ENCODE data around the gene CARD14. TPM values are rescaled to one million over a fixed set of nuclear protein-coding genes. Genes with fewer than 3 reads are reported as not detected.
A peak's percentile ranks its signal among the peaks of the same experiment; 100 is the strongest.

CARD14 gene
- total RNA-seq, 1 donor from 2014 or later, result not detected

GRCh38 chr17:80220054-80220735 lies 50.4 kb downstream of the CARD14 start, which contains the start of the genes SGSH and SLC26A11:
TSS of gene SGSH (minus strand) at chr17:80220333. CDS start at chr17:80220313, 20 bp downstream.
TSS of gene SLC26A11 (plus strand) at chr17:80220427. CDS start at chr17:80221561, 1,134 bp downstream.
- H3K27me3 Mint-ChIP-seq, result no peaks in the 10 kb centered on the region
- TF ChIP-seq CTCF (IDR thresholded peaks at IDR 0.05), result no peak
- DNase-seq (peak; percentile 63), ATAC-seq (ENCODE audit: low read depth) (peak; percentile 51)
- POLR2A ChIA-PET, result interaction anchor here (0.7 to 1.7 kb wide), 4 partner anchors 31 to 1004 kb away, joined by 3 to 5 read pairs (median 3); partner anchors contain the start of gene RNF213
- H3K9me3 Mint-ChIP-seq, result no peaks in the 10 kb centered on the region
- H3K36me3 Mint-ChIP-seq (ENCODE audit: low read depth), result peaks cover 23% of the 10 kb centered on the region
- CTCF ChIA-PET, result interaction anchor here (0.7 to 2.8 kb wide), 2 partner anchors 24 to 33 kb away, joined by 3 to 10 read pairs; no protein-coding TSS in a partner anchor
- peaks cover 20% of the 10 kb centered on the region for H3K4me1 Mint-ChIP-seq
- intact Hi-C loops (cut with micrococcal nuclease), result no loop called here
- peak within 1 kb of the TSS; percentile 92 for H3K27ac Mint-ChIP-seq
- peak within 1 kb of the TSS; percentile 90 for H3K4me3 Mint-ChIP-seq

- DNase-seq, result no peak
Observed at GRCh38 chr17:80220736-80221215, 50.9 kb downstream of the CARD14 start.

GRCh38 chr17:80221351-80222105 lies 51.7 kb downstream of the CARD14 start:
- intact Hi-C loops (cut with micrococcal nuclease), result no loop called here
- DNase-seq (no peak), ATAC-seq (ENCODE audit: low read depth) (no peak)
- ChIA-PET POLR2A (no interaction called here), CTCF (no interaction called here)
- Mint-ChIP-seq H3K4me1 (peaks cover 20% of the 10 kb centered on the region), H3K36me3 (ENCODE audit: low read depth) (peaks cover 14% of the 10 kb centered on the region), H3K27ac (no peak overlapping the region), H3K9me3 (no peaks in the 10 kb centered on the region), H3K4me3 (peak overlapping the region; percentile 76), H3K27me3 (no peaks in the 10 kb centered on the region)
- TF ChIP-seq CTCF (IDR thresholded peaks at IDR 0.05), result no peak

More at GRCh38 chr17:80220736-80221215, 50.9 kb downstream of the CARD14 start:
- ChIA-PET CTCF (no interaction called here), POLR2A (interaction anchor here (0.7 to 1.7 kb wide), 4 partner anchors 32 to 1003 kb away, joined by 3 to 5 read pairs (median 3); partner anchors contain the start of gene RNF213)
- Mint-ChIP-seq H3K4me3 (peak overlapping the region; percentile 76), H3K36me3 (ENCODE audit: low read depth) (peaks cover 19% of the 10 kb centered on the region), H3K9me3 (no peaks in the 10 kb centered on the region), H3K27ac (no peak overlapping the region), H3K4me1 (peaks cover 20% of the 10 kb centered on the region), H3K27me3 (no peaks in the 10 kb centered on the region)
- TF ChIP-seq CTCF (IDR thresholded peaks at IDR 0.05), result no peak
- intact Hi-C loops (cut with micrococcal nuclease), result no loop called here
- no peak for ATAC-seq (ENCODE audit: low read depth)

GRCh38 chr17:80222376-80223141 lies 52.7 kb downstream of the CARD14 start:
- TF ChIP-seq CTCF (IDR thresholded peaks at IDR 0.05), result no peak
- CTCF ChIA-PET, result no interaction called here
- intact Hi-C loops (cut with micrococcal nuclease), result no loop called here
- DNase-seq (no peak), ATAC-seq (ENCODE audit: low read depth) (no peak)
- Mint-ChIP-seq H3K27me3 (no peaks in the 10 kb centered on the region), H3K9me3 (no peaks in the 10 kb centered on the region), H3K4me3 (peak overlapping the region; percentile 11), H3K27ac (peak overlapping the region; percentile 20), H3K36me3 (ENCODE audit: low read depth) (peaks cover 6% of the 10 kb centered on the region), H3K4me1 (peaks cover 20% of the 10 kb centered on the region)
- POLR2A ChIA-PET, result no interaction called here

All from activated B cell treated with CpG ODN at 0.5 μM for 24 hours (primary cell).